Stimulated activated naive CD8-positive, alpha-beta T cell treated with anti-CD3 and anti-CD28 coated beads, Interleukin-15, Interleukin-2, amounts not matched to agents 100 ng/mL and 50 ng/mL, for 24 hours (primary cell): ENCODE data around the gene GRXCR2.
"Not testable (repeated sequence)": the region's sequence is repeated elsewhere in the genome, so short reads cannot be mapped to it uniquely, and the experiment has no call there.

Source experiments
- H3K27ac Mint-ChIP-seq: one replicate; pipeline ENCODE4 v1.8.0; 2021; ENCODE audit warnings: mild to moderate bottlenecking, mixed read lengths
- H3K27me3 Mint-ChIP-seq: one replicate; pipeline ENCODE4 v1.8.0; 2021; ENCODE audit warnings: mixed read lengths
- H3K36me3 Mint-ChIP-seq: one replicate; pipeline ENCODE4 v1.8.0; 2021; ENCODE audit warnings: low read depth, mixed read lengths
- H3K4me1 Mint-ChIP-seq: one replicate; pipeline ENCODE4 v1.8.0; 2021; ENCODE audit warnings: low read depth, mixed read lengths
- H3K4me3 Mint-ChIP-seq: one replicate; pipeline ENCODE4 v1.8.0; 2021; ENCODE audit warnings: mild to moderate bottlenecking, mixed read lengths
- H3K9me3 Mint-ChIP-seq: one replicate; pipeline ENCODE4 v1.8.0; 2021; ENCODE audit warnings: mixed read lengths

GRXCR2 gene

GRCh38 chr5:145903867-145904266 lies 31.1 kb upstream of the GRXCR2 start:
- H3K4me1 Mint-ChIP-seq: no peaks in the 10 kb centered on the region
- H3K27me3 Mint-ChIP-seq: no peaks in the 10 kb centered on the region
- no peaks in the 10 kb centered on the region for H3K9me3 Mint-ChIP-seq
- no peak overlapping the region for H3K27ac Mint-ChIP-seq
- H3K36me3 Mint-ChIP-seq: no peaks in the 10 kb centered on the region
- no peak overlapping the region for H3K4me3 Mint-ChIP-seq

- Mint-ChIP-seq H3K27me3 (no peaks in the 10 kb centered on the region), H3K4me3 (no peak overlapping the region), H3K9me3 (no peaks in the 10 kb centered on the region), H3K4me1 (no peaks in the 10 kb centered on the region), H3K36me3 (no peaks in the 10 kb centered on the region), H3K27ac (no peak overlapping the region)
These were observed 30.3 kb upstream of the GRXCR2 start for GRCh38 chr5:145903113-145903512.

- Mint-ChIP-seq H3K9me3 (no peaks in the 10 kb centered on the region), H3K27me3 (no peaks in the 10 kb centered on the region), H3K27ac (no peak overlapping the region), H3K4me1 (no peaks in the 10 kb centered on the region), H3K4me3 (no peak overlapping the region), H3K36me3 (no peaks in the 10 kb centered on the region)
These were observed 29.6 kb upstream of the GRXCR2 start for GRCh38 chr5:145902421-145902820.

- no peak overlapping the region for H3K27ac Mint-ChIP-seq
- H3K9me3 Mint-ChIP-seq: no peaks in the 10 kb centered on the region
- H3K27me3 Mint-ChIP-seq: no peaks in the 10 kb centered on the region
- no peaks in the 10 kb centered on the region for H3K36me3 Mint-ChIP-seq
- H3K4me1 Mint-ChIP-seq: no peaks in the 10 kb centered on the region
- H3K4me3 Mint-ChIP-seq: no peak overlapping the region
These were observed 25.4 kb upstream of the GRXCR2 start for GRCh38 chr5:145898171-145898570.

GRCh38 chr5:145891378-145891777 lies 18.6 kb upstream of the GRXCR2 start:
- H3K27ac Mint-ChIP-seq, H3K4me3 Mint-ChIP-seq, H3K27me3 Mint-ChIP-seq, H3K4me1 Mint-ChIP-seq, H3K36me3 Mint-ChIP-seq: not testable (repeated sequence)
- peaks cover 20% of the 10 kb centered on the region for H3K9me3 Mint-ChIP-seq

- Mint-ChIP-seq H3K27ac (no peak overlapping the region), H3K36me3 (no peaks in the 10 kb centered on the region), H3K4me1 (no peaks in the 10 kb centered on the region), H3K4me3 (no peak overlapping the region), H3K27me3 (peaks cover 10% of the 10 kb centered on the region), H3K9me3 (peaks cover 20% of the 10 kb centered on the region)
These were observed 16.8 kb upstream of the GRXCR2 start for GRCh38 chr5:145889611-145890010.

GRCh38 chr5:145887976-145888574 lies 15.3 kb upstream of the GRXCR2 start:
- no peak overlapping the region for H3K27ac Mint-ChIP-seq
- H3K36me3 Mint-ChIP-seq: no peaks in the 10 kb centered on the region
- H3K4me1 Mint-ChIP-seq: no peaks in the 10 kb centered on the region
- peaks cover 10% of the 10 kb centered on the region for H3K27me3 Mint-ChIP-seq
- peaks cover 20% of the 10 kb centered on the region for H3K9me3 Mint-ChIP-seq
- no peak overlapping the region for H3K4me3 Mint-ChIP-seq

- Mint-ChIP-seq H3K4me3 (no peak overlapping the region), H3K27me3 (peaks cover 10% of the 10 kb centered on the region), H3K27ac (no peak overlapping the region), H3K9me3 (peaks cover 15% of the 10 kb centered on the region), H3K36me3 (no peaks in the 10 kb centered on the region), H3K4me1 (no peaks in the 10 kb centered on the region)
These were observed 14.4 kb upstream of the GRXCR2 start for GRCh38 chr5:145887217-145887616.

- Mint-ChIP-seq H3K4me3 (no peak overlapping the region), H3K27me3 (peaks cover 16% of the 10 kb centered on the region), H3K9me3 (no peaks in the 10 kb centered on the region), H3K4me1 (no peaks in the 10 kb centered on the region), H3K36me3 (no peaks in the 10 kb centered on the region), H3K27ac (no peak overlapping the region)
These were observed 2.0 kb upstream of the GRXCR2 start for GRCh38 chr5:145874765-145875164.

- H3K4me3 Mint-ChIP-seq: no peak overlapping the region
- H3K36me3 Mint-ChIP-seq: no peaks in the 10 kb centered on the region
- H3K27ac Mint-ChIP-seq: no peak overlapping the region
- H3K9me3 Mint-ChIP-seq: no peaks in the 10 kb centered on the region
- H3K4me1 Mint-ChIP-seq: no peaks in the 10 kb centered on the region
- peaks cover 7% of the 10 kb centered on the region for H3K27me3 Mint-ChIP-seq
These were observed 328 bp downstream of the GRXCR2 start for GRCh38 chr5:145872486-145872885.

- peaks cover 6% of the 10 kb centered on the region for H3K27me3 Mint-ChIP-seq
- H3K36me3 Mint-ChIP-seq: no peaks in the 10 kb centered on the region
- H3K27ac Mint-ChIP-seq: no peak overlapping the region
- no peaks in the 10 kb centered on the region for H3K4me1 Mint-ChIP-seq
- no peak overlapping the region for H3K4me3 Mint-ChIP-seq
- H3K9me3 Mint-ChIP-seq: no peaks in the 10 kb centered on the region
These were observed 3.1 kb downstream of the GRXCR2 start for GRCh38 chr5:145869753-145870152.

GRCh38 chr5:145867806-145868205 lies 5.0 kb downstream of the GRXCR2 start:
- Mint-ChIP-seq H3K36me3 (no peaks in the 10 kb centered on the region), H3K9me3 (no peaks in the 10 kb centered on the region), H3K27me3 (peaks cover 5% of the 10 kb centered on the region), H3K4me1 (no peaks in the 10 kb centered on the region), H3K27ac (no peak overlapping the region), H3K4me3 (no peak overlapping the region)

GRCh38 chr5:145864432-145864831 lies 8.4 kb downstream of the GRXCR2 start:
- not testable (repeated sequence) for H3K4me1 Mint-ChIP-seq

GRCh38 chr5:145863003-145863402 lies 9.8 kb downstream of the GRXCR2 start:
- no peak overlapping the region for H3K4me3 Mint-ChIP-seq
- H3K27me3 Mint-ChIP-seq: peaks cover 11% of the 10 kb centered on the region
- no peak overlapping the region for H3K27ac Mint-ChIP-seq
- H3K4me1 Mint-ChIP-seq: no peaks in the 10 kb centered on the region
- H3K36me3 Mint-ChIP-seq: no peaks in the 10 kb centered on the region
- no peaks in the 10 kb centered on the region for H3K9me3 Mint-ChIP-seq

More at GRCh38 chr5:145864432-145864831, 8.4 kb downstream of the GRXCR2 start:
- H3K27me3 Mint-ChIP-seq: peaks cover 11% of the 10 kb centered on the region
- H3K36me3 Mint-ChIP-seq, H3K4me3 Mint-ChIP-seq, H3K27ac Mint-ChIP-seq, H3K9me3 Mint-ChIP-seq: not testable (repeated sequence)

- no peak overlapping the region for H3K4me3 Mint-ChIP-seq
- H3K27ac Mint-ChIP-seq: no peak overlapping the region
- H3K4me1 Mint-ChIP-seq: no peaks in the 10 kb centered on the region
- no peaks in the 10 kb centered on the region for H3K9me3 Mint-ChIP-seq
- peaks cover 13% of the 10 kb centered on the region for H3K27me3 Mint-ChIP-seq
- H3K36me3 Mint-ChIP-seq: no peaks in the 10 kb centered on the region
These were observed 12.9 kb downstream of the GRXCR2 start for GRCh38 chr5:145859897-145860296.

- Mint-ChIP-seq H3K4me3 (no peak overlapping the region), H3K36me3 (no peaks in the 10 kb centered on the region), H3K27me3 (peaks cover 13% of the 10 kb centered on the region), H3K27ac (no peak overlapping the region), H3K9me3 (no peaks in the 10 kb centered on the region), H3K4me1 (no peaks in the 10 kb centered on the region)
These were observed 13.4 kb downstream of the GRXCR2 start for GRCh38 chr5:145859453-145859852.
